Measurements from ENCODE around the gene RAB25. TPM values are rescaled to one million over a fixed set of nuclear protein-coding genes. Genes with fewer than 3 reads are reported as not detected.
A peak's percentile ranks its signal among the peaks of the same experiment; 100 is the strongest.

Gene RAB25
- total and polyA plus RNA-seq, 2 of the 13 experiments (the other 11 are each of a cell fraction or from before 2014, with no cell fraction given): 0.20 to 0.22 TPM

GRCh38 chr1:156098784-156099183 is 37.8 kb downstream of the RAB25 start:
- Histone ChIP-seq H3K4me3 (replicated peaks in 1 of 3; ENCODE audit: insufficient read depth in 1 of 3, low read depth in 2 of 3, low read length in 3 of 3) (no peak overlapping the region), H3K79me2 (ENCODE audit: insufficient read depth, low read length) (no peaks in the 10 kb centered on the region), H3K4me2 (ENCODE audit: low read depth, low read length) (no peak overlapping the region), H4K20me1 (ENCODE audit: insufficient read depth, low read length) (no peaks in the 10 kb centered on the region), H2AFZ (ENCODE audit: low read length) (no peak overlapping the region), H3K9me3 (ENCODE audit: low read length) (no peaks in the 10 kb centered on the region), H3K4me1 (ENCODE audit: insufficient read depth, low read length) (peaks cover 81% of the 10 kb centered on the region), H3K36me3 (replicated peaks in 1 of 2; ENCODE audit: control insufficient read depth in 1 of 2, insufficient read depth in 2 of 2, low read length in 2 of 2) (peaks cover 2% of the 10 kb centered on the region in 2 experiments; a peak in 1 of 5 replicates), H3K9ac (ENCODE audit: insufficient read depth, low read depth, low read length) (peak overlapping the region; percentile 6; the same call in 1 of the 2 replicates), H3K27ac (ENCODE audit: extremely low read length, insufficient read depth, low read length) (peak overlapping the region; percentile 3), H3K27me3 (ENCODE audit: control insufficient read depth in 1 of 2, insufficient read depth in 2 of 2, low read length in 2 of 2) (no peaks in the 10 kb centered on the region)
- intact Hi-C loops (cut with micrococcal nuclease; ENCODE audit: unreplicated experiment): no loop called here
- 86% methylated on average over 2 of the region's 2 CpGs for WGBS (ENCODE audit: low lambda C conversion rate)
- in situ Hi-C loops (cut with HindIII; ENCODE audit: extremely low pct_ligation_motif_present, low pct_unique_long_range_greater_than_20kb): loop anchor here (5.0 kb wide), 1 partner anchor 34 kb away; no protein-coding TSS in a partner anchor
- no peak for FAIRE-seq
- CTCF ChIA-PET (ENCODE audit: low intra/inter-chr PET ratio, low total read pairs): no interaction called here
- TF ChIP-seq GZF1 (CRISPR knock-in tag; IDR thresholded peaks at IDR 0.05) (no peak), ZFP62 (CRISPR knock-in tag; IDR thresholded peaks at IDR 0.05) (no peak), HOXA9 (CRISPR knock-in tag; IDR thresholded peaks at IDR 0.05; ENCODE audit: borderline replicate concordance) (no peak), ZBTB40 (IDR thresholded peaks at IDR 0.05) (no peak), ZBTB40 (CRISPR knock-in tag; IDR thresholded peaks at IDR 0.05) (no peak), NRL (CRISPR knock-in tag; IDR thresholded peaks at IDR 0.05; ENCODE audit: borderline replicate concordance) (no peak), ZNF451 (CRISPR knock-in tag; IDR thresholded peaks at IDR 0.05) (no peak)
- TF ChIP-seq, protein P1, sequence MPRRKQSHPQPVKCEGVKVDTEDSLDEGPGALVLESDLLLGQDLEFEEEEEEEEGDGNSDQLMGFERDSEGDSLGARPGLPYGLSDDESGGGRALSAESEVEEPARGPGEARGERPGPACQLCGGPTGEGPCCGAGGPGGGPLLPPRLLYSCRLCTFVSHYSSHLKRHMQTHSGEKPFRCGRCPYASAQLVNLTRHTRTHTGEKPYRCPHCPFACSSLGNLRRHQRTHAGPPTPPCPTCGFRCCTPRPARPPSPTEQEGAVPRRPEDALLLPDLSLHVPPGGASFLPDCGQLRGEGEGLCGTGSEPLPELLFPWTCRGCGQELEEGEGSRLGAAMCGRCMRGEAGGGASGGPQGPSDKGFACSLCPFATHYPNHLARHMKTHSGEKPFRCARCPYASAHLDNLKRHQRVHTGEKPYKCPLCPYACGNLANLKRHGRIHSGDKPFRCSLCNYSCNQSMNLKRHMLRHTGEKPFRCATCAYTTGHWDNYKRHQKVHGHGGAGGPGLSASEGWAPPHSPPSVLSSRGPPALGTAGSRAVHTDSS (CRISPR knock-in tag; conservative IDR thresholded peaks at IDR 0.05): no peak
- POLR2A ChIA-PET: interaction anchor here (3.0 to 11.0 kb wide), 3 partner anchors 16 to 30 kb away, joined by 11 to 113 read pairs (median 14); partner anchors contain the start of gene LMNA
- no TSS peak for BruUV-seq (replicated peaks)
- ATAC-seq: no peak
- no peak for DNase-seq (ENCODE audit: low spot score)
